ENCODE results near the gene SPATS2L. TPM values are rescaled to one million over a fixed set of nuclear protein-coding genes. Genes with fewer than 3 reads are reported as not detected.
A peak's percentile ranks its signal among the peaks of the same experiment; 100 is the strongest.

SPATS2L gene
- total and polyA plus RNA-seq, 2 of the 13 experiments (the other 11 are each of a cell fraction or from before 2014, with no cell fraction given) = 154 to 212 TPM

DNA sequence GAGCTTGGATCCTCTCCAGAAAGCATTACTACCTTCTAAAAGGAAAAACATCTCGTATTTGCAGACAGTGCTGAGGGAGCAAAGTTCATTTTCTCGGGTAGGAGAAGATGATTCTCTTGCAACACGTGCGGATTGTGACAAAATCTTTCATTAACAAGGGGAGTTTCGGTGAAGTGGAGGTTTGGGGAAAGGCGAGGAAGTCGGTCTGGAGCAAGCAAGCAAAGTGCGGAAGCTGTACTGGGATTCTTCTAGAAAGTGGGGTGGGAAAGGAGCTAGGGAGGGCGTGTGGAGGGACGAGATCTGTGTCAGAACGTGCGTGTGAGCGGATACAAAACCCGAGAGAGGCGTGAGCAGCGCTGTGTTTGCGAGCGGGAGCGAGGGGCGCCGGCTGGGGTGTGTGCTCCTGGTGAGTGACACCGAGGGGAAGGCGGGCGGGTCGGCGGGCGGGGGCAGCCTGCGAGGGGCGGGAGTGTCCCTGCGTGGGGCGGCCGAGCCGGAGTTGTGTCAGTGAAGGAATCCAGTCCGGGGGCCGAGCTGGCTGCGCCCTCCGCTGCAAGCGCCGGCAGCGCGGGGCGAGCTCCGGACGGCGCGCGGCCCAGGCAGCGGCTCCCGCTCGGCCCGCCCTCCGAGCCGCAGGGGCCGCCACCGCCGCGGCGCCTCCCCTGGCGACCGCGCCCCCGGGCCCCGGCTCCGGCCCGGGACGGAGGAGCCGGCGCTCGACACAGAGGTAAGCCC lies at the start of gene SPATS2L (continued):
- TF ChIP-seq, protein P1, sequence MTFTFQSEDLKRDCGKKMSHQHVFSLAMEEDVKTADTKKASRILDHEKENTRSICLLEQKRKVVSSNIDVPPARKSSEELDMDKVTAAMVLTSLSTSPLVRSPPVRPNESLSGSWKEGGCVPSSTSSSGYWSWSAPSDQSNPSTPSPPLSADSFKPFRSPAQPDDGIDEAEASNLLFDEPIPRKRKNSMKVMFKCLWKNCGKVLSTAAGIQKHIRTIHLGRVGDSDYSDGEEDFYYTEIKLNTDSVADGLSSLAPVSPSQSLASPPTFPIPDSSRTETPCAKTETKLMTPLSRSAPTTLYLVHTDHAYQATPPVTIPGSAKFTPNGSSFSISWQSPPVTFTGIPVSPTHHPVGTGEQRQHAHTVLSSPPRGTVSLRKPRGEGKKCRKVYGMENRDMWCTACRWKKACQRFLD (CRISPR knock-in tag; IDR thresholded peaks at IDR 0.05; ENCODE audit: borderline replicate concordance) = peak; percentile 28; the same call in 1 of the 2 replicates
- 0 out of 2 replicates have a peak, but pooled peaks have one; percentile 1 for TF ChIP-seq ZFY (CRISPR knock-in tag; IDR thresholded peaks at IDR 0.05)
- peak; percentile 88 for TF ChIP-seq ZNF614 (CRISPR knock-in tag; IDR thresholded peaks at IDR 0.05; ENCODE audit: borderline replicate concordance)
- TF ChIP-seq, protein P2, sequence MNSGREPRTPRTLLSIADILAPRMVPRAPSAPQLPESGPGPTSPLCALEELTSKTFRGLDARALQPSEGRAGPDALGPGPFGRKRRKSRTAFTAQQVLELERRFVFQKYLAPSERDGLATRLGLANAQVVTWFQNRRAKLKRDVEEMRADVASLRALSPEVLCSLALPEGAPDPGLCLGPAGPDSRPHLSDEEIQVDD (CRISPR knock-in tag; IDR thresholded peaks at IDR 0.05; ENCODE audit: borderline replicate concordance) = no peak
- peak; percentile 60; the same call in 1 of the 2 replicates for TF ChIP-seq ZNF335 (CRISPR knock-in tag; IDR thresholded peaks at IDR 0.05)
- no peak for TF ChIP-seq ZNF556 (CRISPR knock-in tag; IDR thresholded peaks at IDR 0.05; ENCODE audit: borderline replicate concordance)
- TF ChIP-seq SMC3 (IDR thresholded peaks at IDR 0.05; ENCODE audit: low read length) = peak; percentile 42; the same call in 1 of the 2 replicates
- peak; percentile 89 for TF ChIP-seq BHLHE40 (IDR thresholded peaks at IDR 0.05; ENCODE audit: low read length)
- TF ChIP-seq SIX1 (CRISPR knock-in tag; IDR thresholded peaks at IDR 0.05; ENCODE audit: borderline replicate concordance) = peak; percentile 57; the same call in 1 of the 2 replicates
- TF ChIP-seq NBN (conservative IDR thresholded peaks at IDR 0.05) = no peak
- TF ChIP-seq STAT5B (CRISPR knock-in tag; IDR thresholded peaks at IDR 0.05) = no peak
- TF ChIP-seq, protein P3, sequence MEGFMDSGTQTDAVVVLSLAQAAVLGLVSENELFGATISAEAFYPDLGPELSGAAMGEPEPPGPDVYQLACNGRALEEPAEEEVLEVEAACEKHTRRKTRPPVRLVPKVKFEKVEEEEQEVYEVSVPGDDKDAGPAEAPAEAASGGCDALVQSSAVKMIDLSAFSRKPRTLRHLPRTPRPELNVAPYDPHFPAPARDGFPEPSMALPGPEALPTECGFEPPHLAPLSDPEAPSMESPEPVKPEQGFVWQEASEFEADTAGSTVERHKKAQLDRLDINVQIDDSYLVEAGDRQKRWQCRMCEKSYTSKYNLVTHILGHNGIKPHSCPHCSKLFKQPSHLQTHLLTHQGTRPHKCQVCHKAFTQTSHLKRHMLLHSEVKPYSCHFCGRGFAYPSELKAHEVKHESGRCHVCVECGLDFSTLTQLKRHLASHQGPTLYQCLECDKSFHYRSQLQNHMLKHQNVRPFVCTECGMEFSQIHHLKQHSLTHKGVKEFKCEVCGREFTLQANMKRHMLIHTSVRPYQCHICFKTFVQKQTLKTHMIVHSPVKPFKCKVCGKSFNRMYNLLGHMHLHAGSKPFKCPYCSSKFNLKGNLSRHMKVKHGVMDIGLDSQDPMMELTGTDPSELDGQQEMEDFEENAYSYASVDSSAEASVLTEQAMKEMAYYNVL (CRISPR knock-in tag; IDR thresholded peaks at IDR 0.05; ENCODE audit: borderline replicate concordance) = peak; percentile 82; the same call in 1 of the 2 replicates
- TF ChIP-seq ZNF724P (CRISPR knock-in tag; IDR thresholded peaks at IDR 0.05; ENCODE audit: borderline replicate concordance) = no peak
- TF ChIP-seq ZEB1 (IDR thresholded peaks at IDR 0.05; ENCODE audit: insufficient replicate concordance, low read depth) = no peak
- peak; percentile 77 for TF ChIP-seq IRF2 (CRISPR knock-in tag; IDR thresholded peaks at IDR 0.05)
- no peak for TF ChIP-seq RBAK (CRISPR knock-in tag; IDR thresholded peaks at IDR 0.05)
- TF ChIP-seq, protein P4, sequence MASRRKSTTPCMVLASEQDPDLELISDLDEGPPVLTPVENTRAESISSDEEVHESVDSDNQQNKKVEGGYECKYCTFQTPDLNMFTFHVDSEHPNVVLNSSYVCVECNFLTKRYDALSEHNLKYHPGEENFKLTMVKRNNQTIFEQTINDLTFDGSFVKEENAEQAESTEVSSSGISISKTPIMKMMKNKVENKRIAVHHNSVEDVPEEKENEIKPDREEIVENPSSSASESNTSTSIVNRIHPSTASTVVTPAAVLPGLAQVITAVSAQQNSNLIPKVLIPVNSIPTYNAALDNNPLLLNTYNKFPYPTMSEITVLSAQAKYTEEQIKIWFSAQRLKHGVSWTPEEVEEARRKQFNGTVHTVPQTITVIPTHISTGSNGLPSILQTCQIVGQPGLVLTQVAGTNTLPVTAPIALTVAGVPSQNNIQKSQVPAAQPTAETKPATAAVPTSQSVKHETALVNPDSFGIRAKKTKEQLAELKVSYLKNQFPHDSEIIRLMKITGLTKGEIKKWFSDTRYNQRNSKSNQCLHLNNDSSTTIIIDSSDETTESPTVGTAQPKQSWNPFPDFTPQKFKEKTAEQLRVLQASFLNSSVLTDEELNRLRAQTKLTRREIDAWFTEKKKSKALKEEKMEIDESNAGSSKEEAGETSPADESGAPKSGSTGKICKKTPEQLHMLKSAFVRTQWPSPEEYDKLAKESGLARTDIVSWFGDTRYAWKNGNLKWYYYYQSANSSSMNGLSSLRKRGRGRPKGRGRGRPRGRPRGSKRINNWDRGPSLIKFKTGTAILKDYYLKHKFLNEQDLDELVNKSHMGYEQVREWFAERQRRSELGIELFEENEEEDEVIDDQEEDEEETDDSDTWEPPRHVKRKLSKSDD (CRISPR knock-in tag; IDR thresholded peaks at IDR 0.05; ENCODE audit: low read depth) = peak; percentile 78; the same call in 1 of the 2 replicates
- TF ChIP-seq MEIS2 (CRISPR knock-in tag; IDR thresholded peaks at IDR 0.05) = 0 out of 2 replicates have a peak, but pooled peaks have one; percentile 47
- TF ChIP-seq ZNF788 (CRISPR knock-in tag; IDR thresholded peaks at IDR 0.05; ENCODE audit: borderline replicate concordance) = peak; percentile 71; the same call in 1 of the 2 replicates
- no peak for TF ChIP-seq TEAD2 (CRISPR knock-in tag; IDR thresholded peaks at IDR 0.05)
- TF ChIP-seq MEIS1 (CRISPR knock-in tag; IDR thresholded peaks at IDR 0.05; ENCODE audit: borderline replicate concordance) = peak; percentile 41; the same call in 1 of the 2 replicates
- TF ChIP-seq, protein P5, sequence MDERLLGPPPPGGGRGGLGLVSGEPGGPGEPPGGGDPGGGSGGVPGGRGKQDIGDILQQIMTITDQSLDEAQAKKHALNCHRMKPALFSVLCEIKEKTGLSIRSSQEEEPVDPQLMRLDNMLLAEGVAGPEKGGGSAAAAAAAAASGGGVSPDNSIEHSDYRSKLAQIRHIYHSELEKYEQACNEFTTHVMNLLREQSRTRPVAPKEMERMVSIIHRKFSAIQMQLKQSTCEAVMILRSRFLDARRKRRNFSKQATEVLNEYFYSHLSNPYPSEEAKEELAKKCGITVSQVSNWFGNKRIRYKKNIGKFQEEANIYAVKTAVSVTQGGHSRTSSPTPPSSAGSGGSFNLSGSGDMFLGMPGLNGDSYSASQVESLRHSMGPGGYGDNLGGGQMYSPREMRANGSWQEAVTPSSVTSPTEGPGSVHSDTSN (CRISPR knock-in tag; IDR thresholded peaks at IDR 0.05) = peak; percentile 62; the same call in 1 of the 2 replicates
